GM10266 (cell line): ENCODE data around the gene DNAJA1.
"Not testable (repeated sequence)": the region's sequence is repeated elsewhere in the genome, so short reads cannot be mapped to it uniquely, and the experiment has no call there.

Experiments
- DNase-seq: peaks from one replicate; pipeline ENCODE4 v3.0.0; 2012; ENCODE audit errors: extremely low spot score
- CTCF ChIP-seq: IDR thresholded peaks from 2 replicates; pipeline ENCODE4 v1.5.1; 2012; ENCODE audit warnings: mild to moderate bottlenecking, low read depth; ENCODE audit not compliant: control insufficient read depth, insufficient read depth; ENCODE audit errors: missing control alignments

Gene DNAJA1

GRCh38 chr9:33024966-33025571 is at the start of gene DNAJA1:
TSS of gene DNAJA1 (plus strand) at chr9:33025273. CDS start at chr9:33026485, 1,212 bp downstream.
- peak; percentile 96 for DNase-seq
- TF ChIP-seq CTCF, result no peak

GRCh38 chr9:32978051-32978450 is 47.0 kb upstream of the DNAJA1 start:
- DNase-seq, result no peak
- TF ChIP-seq CTCF, result no peak

GRCh38 chr9:32986971-32987370 is 38.1 kb upstream of the DNAJA1 start:
- TF ChIP-seq CTCF, result no peak
- no peak for DNase-seq

DNA sequence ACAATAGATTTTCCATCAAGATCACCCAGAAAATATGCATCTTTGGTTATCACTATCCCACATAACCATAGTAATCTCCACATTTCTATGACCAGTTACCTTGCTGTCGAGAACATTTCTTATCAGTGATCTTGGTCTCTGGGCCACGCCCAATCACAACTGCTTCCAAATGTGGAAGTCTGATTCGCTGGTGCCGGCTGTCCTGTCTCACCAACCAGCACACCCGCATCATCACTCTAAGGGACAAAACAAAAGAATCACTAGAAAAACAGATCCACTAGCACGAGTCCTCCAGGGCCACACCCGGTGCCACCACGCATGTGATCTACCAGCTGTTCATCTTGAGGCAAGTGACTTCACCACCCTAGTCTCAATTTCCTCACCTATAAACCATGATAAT is 35.4 kb upstream of the DNAJA1 start:
- no peak for TF ChIP-seq CTCF

GRCh38 chr9:32991897-32992594 is 33.0 kb upstream of the DNAJA1 start:
- no peak for DNase-seq
- no peak for TF ChIP-seq CTCF

More for the DNA sequence above, 35.4 kb upstream of the DNAJA1 start:
- DNase-seq, result no peak

DNA sequence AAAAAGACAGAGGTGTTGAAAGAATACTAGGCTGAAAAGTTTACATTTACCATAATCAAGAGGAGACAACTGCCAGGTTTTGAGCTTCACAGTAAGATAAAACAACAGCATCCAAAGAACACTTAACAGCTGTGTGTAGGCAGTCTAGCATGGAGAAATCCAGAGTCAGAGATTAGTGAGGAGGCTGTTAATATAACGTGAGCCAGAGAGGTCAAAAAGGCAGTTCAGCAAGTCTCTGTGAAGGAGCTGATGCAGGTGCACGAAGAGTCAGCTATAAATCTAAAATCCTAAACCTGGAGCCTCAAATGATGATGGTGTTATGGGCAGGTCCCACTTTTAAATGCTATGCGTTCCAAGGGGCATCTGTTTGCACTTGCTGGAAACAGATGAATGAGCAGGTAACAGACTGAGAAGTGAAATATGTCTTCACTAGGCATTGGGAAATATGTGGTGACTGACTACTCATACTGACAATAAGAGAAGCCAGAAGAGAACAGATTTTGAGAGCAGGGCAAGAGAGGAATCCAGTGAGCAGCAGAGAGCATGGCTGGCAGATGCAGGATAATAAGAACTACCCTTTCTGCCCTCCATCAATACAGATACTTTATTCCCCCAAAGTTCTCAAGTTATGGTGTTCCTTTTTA is 32.4 kb upstream of the DNAJA1 start:
- no peak for DNase-seq
- no peak for TF ChIP-seq CTCF

- DNase-seq, result not testable (repeated sequence)
Measured at GRCh38 chr9:33000682-33001055, 24.4 kb upstream of the DNAJA1 start.

DNA sequence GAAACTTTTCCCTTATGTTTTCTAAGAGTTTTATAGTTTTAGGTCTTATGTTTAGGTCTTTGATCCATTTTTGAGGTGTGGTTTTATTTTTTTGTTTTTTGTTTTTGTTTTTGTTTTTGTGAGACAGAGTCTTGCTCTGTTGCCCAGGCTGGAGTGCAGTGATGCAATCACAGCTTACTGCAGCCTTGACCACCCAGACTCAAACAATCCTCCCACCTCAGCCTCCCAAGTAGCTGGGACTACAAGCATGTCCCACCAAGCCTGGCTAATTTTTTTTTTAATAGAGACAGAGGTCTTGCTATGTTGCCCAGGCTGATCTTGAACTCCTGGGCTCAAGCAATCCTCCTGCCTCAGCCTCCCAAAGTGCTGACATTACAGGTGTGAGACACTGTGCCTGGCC is 19.7 kb upstream of the DNAJA1 start:
- DNase-seq, result not testable (repeated sequence)
